T-helper 2 cell treated with Interferon-gamma antibody and Interleukin-4, amounts not matched to agents 5 μg/mL and 100 μg/mL, for 36 hours (primary cell): ENCODE data around the gene SUPT20HL1.
"Not testable (repeated sequence)": the region's sequence is repeated elsewhere in the genome, so short reads cannot be mapped to it uniquely, and the experiment has no call there.

ENCODE experiments used
- DNase-seq: peaks from one replicate; pipeline ENCODE4 v3.0.0; 2021; ENCODE audit warnings: low spot score
- H3K27ac Mint-ChIP-seq: one replicate; pipeline ENCODE4 v1.8.0; 2021; ENCODE audit warnings: mild to moderate bottlenecking, mixed read lengths
- H3K27me3 Mint-ChIP-seq: one replicate; pipeline ENCODE4 v1.8.0; 2021; ENCODE audit warnings: low read depth, mixed read lengths
- H3K36me3 Mint-ChIP-seq: one replicate; pipeline ENCODE4 v1.8.0; 2021; ENCODE audit warnings: low read depth, mixed read lengths
- H3K4me1 Mint-ChIP-seq: one replicate; pipeline ENCODE4 v1.8.0; 2021; ENCODE audit warnings: low read depth, mixed read lengths
- H3K4me3 Mint-ChIP-seq: one replicate; pipeline ENCODE4 v1.8.0; 2022; ENCODE audit warnings: mild to moderate bottlenecking, moderate library complexity, mixed read lengths
- H3K9me3 Mint-ChIP-seq: one replicate; pipeline ENCODE4 v1.8.0; 2021; ENCODE audit warnings: mixed read lengths

SUPT20HL1 gene

DNA sequence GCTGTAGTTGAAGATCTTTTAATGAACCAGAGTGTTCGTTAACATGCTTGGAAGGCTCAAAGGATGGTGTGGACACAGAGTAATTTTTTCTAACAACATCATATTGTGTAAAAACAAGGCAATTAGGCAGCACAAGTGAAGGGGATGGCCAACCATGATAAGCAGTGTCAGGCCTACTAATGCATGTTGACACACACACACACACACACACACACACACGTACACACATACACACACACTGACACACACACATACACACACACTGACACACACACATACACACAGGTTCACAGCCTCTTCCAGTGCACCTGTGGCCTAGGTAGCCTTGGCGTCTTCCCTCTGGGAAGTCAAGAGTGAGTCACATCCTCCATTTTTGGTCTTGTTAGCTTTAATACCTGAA lies at the start of gene SUPT20HL1:
TSS of gene SUPT20HL1 (plus strand) at position 368 of the 400 bp plus-strand sequence. CDS start 2,122 bp downstream, outside the sequence.
- DNase-seq, result no peak

DNA sequence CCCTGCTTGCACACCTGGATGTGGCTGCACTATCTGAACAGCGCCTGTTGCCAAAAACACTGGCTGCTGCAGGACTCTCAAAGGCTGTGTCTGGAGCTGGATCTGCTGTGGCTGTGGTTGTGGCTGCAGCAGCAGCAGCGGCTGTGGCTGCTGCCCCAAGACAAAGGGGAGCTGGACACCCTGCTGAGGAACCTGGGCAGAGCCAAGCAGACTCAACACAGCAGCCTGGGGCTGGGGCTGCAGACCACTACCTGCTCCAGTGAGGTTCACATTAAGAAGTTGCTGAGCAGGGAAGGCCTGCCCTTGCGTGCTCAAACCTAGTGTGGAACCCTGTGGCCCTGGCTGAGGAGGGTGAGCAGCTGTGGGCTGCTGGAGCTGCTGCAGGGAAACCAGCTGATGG lies 49.5 kb upstream of the SUPT20HL1 start:
- not testable (repeated sequence) for H3K36me3 Mint-ChIP-seq, H3K27ac Mint-ChIP-seq, H3K4me1 Mint-ChIP-seq, DNase-seq, H3K4me3 Mint-ChIP-seq, H3K9me3 Mint-ChIP-seq, H3K27me3 Mint-ChIP-seq

More for the DNA sequence above, at the start of gene SUPT20HL1:
- H3K9me3 Mint-ChIP-seq, result no peaks in the 10 kb centered on the region
- no peaks in the 10 kb centered on the region for H3K4me1 Mint-ChIP-seq
- H3K27ac Mint-ChIP-seq, result no peak within 1 kb of the TSS
- H3K4me3 Mint-ChIP-seq, result no peak within 1 kb of the TSS
- no peaks in the 10 kb centered on the region for H3K36me3 Mint-ChIP-seq
- no peaks in the 10 kb centered on the region for H3K27me3 Mint-ChIP-seq

DNA sequence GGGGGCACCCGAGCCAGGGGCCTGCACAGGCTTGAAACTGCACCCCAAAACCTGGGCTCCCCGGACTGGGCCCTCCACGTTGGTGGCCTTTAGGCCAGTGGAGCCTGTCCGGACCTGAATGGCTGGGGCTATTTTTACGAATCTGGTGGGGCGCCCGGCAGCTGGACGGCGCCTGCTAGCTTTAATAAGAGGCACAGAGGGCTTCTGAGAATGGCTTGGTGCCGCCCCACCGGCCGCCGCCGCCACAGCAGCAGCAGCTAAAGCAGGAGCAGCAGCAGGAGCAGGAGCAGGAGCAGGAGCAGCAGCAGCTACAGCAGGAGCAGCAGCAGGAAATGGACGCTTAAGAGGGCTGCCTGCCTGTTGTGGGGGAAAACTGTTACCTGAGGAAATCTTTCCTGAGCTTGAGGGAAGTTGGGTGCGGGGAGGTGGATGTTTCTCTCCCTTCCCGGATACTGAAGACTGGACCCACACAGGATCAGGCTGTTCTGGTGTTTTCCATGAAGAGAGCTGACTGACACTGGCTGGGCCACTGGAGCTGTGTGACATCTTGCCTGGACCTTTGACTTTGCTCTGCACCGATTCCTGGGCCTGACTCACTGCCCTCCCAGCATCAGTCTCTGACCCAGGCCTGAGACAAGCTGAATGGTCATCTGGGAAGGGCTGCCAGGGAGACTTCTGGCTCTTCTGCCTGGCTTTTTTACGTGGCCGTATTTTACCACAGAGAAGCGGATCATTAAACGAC lies 48.8 kb upstream of the SUPT20HL1 start:
- H3K27ac Mint-ChIP-seq, H3K36me3 Mint-ChIP-seq, H3K4me1 Mint-ChIP-seq, H3K27me3 Mint-ChIP-seq, H3K9me3 Mint-ChIP-seq, DNase-seq, H3K4me3 Mint-ChIP-seq: not testable (repeated sequence)

DNA sequence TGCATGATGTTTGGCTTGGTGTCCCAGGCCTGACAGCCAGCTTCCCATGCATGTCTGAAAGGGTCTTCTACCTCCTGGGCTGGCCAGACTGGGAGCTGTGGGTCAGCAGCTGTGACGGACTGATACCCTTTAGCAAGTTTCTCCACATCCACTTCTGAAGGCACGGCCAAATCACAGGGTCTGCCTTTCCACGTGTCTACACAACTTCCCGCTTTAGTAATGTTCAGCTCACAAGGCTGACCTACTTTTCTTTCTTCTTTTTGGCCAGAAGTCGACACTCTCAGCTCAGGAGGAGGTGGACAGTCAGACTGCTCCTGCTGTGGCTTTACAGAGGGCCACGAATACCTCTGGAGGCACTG lies 48.2 kb upstream of the SUPT20HL1 start:
- not testable (repeated sequence) for H3K4me3 Mint-ChIP-seq, H3K27me3 Mint-ChIP-seq

DNA sequence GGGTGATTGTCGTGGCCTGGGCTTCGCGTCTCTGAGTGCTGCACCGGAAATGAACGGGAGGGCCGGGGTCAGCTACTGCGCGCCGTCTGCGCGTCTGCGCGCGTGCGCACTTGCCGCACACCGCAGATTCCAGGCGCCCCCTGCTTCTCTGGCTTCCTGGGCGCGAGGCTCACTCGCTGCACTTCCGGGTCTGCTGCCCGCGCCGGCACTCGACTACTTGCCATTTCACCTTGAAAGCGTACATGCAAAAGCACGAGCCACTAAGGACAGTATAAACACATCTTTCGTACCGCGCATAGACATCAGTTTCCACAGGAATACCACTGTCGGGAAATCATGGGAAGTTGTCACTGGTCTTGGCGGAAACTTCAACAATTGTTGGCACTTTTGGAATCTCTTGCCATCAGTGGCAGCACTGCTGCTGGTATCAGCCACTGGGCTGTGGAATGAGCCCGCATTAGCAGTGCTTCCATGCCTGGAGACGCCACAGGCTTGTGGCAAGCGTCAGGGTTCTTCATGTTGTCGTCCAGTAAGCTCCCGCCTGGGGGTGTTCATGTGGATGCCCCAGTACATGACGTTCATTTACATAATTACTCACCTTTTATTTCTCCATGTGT lies 46.3 kb upstream of the SUPT20HL1 start, which contains the start of gene SUPT20HL2:
TSS of gene SUPT20HL2 (minus strand) at position 51 of the 617 bp plus-strand sequence. CDS start 754 bp downstream, outside the sequence.
- Mint-ChIP-seq H3K27me3 (no peaks in the 10 kb centered on the region), H3K4me1 (no peaks in the 10 kb centered on the region), H3K9me3 (no peaks in the 10 kb centered on the region), H3K4me3 (no peak within 1 kb of the TSS), H3K27ac (no peak within 1 kb of the TSS), H3K36me3 (no peaks in the 10 kb centered on the region)
- no peak for DNase-seq

More for the DNA sequence above, 48.2 kb upstream of the SUPT20HL1 start:
- not testable (repeated sequence) for H3K36me3 Mint-ChIP-seq, DNase-seq, H3K27ac Mint-ChIP-seq, H3K9me3 Mint-ChIP-seq, H3K4me1 Mint-ChIP-seq

DNA sequence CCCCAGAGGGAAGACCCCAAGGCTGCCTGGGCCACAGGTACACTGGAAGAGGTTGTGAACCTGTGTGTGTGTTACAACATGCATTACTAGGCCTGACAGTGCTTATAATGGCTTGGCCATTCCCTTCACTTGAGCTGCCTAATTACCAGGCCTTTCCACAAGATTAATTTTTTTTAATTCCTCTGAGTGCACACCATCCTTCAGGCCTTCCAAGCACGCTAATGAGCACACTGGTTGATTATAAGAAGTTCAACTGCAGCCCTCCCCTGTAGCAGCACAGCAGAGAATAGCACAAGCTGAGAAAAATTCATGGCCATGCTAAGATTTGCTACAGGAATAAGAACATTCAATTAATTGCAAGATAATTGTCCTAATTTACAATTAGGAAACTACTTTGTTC lies 44.3 kb upstream of the SUPT20HL1 start:
- Mint-ChIP-seq H3K36me3 (no peaks in the 10 kb centered on the region), H3K27me3 (no peaks in the 10 kb centered on the region), H3K4me3 (no peak overlapping the region), H3K4me1 (no peaks in the 10 kb centered on the region), H3K27ac (no peak overlapping the region), H3K9me3 (no peaks in the 10 kb centered on the region)
- no peak for DNase-seq

DNA sequence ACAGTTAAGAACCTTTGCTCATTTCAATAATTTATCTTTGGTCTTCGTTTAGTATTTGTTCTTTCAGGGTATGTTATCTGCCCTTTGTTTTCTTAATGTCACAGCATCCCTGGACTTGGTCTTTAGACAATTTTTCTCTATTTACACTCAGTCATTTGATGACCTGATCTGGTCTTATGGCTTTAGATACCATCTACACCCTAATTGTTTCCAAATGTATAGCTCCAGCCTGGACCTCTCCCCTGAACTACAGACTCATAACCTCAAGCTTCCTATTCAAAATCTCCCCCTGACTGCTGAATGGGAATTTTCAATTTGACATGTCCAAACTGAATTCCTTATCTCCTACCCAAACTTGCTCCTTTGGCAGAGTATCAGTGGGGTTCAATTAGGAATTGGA lies 42.9 kb upstream of the SUPT20HL1 start:
- H3K4me1 Mint-ChIP-seq, result no peaks in the 10 kb centered on the region
- no peak for DNase-seq
- no peak overlapping the region for H3K4me3 Mint-ChIP-seq
- no peaks in the 10 kb centered on the region for H3K36me3 Mint-ChIP-seq
- H3K9me3 Mint-ChIP-seq, result no peaks in the 10 kb centered on the region
- H3K27ac Mint-ChIP-seq, result no peak overlapping the region
- no peaks in the 10 kb centered on the region for H3K27me3 Mint-ChIP-seq

DNA sequence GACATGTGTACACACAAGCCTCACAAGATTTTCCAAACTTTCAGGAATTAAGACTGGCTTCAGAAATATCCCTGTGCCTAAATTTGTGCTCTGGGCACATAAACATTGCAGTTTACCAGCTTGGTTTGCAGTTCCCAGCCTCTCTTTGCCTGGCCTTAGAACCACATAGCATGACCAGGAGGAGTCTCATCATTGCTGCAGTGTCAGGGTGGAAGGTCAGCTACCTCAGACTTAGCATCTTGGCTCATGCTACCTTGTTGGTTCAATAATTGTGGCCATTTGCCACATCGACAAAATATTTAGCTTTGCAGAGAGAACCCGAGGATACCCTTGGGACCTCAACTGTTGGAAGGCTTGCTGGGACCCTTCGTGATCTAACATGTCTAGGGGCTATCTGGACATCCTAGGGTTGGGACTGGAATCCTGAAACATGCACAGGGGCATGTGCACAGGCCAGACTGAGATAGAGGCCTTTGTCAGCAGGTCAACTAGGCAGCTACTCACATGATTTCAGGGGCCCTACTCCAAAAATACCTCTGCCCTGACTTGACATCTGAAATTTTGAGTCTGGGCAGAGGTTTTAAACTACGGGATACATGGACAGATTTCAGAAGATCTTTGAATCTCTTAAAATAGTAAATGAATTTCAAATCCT lies 38.6 kb upstream of the SUPT20HL1 start:
- no peak for DNase-seq
- Mint-ChIP-seq H3K27ac (no peak overlapping the region), H3K4me1 (no peaks in the 10 kb centered on the region), H3K27me3 (peaks cover 5% of the 10 kb centered on the region), H3K9me3 (no peaks in the 10 kb centered on the region), H3K36me3 (no peaks in the 10 kb centered on the region), H3K4me3 (no peak overlapping the region)

DNA sequence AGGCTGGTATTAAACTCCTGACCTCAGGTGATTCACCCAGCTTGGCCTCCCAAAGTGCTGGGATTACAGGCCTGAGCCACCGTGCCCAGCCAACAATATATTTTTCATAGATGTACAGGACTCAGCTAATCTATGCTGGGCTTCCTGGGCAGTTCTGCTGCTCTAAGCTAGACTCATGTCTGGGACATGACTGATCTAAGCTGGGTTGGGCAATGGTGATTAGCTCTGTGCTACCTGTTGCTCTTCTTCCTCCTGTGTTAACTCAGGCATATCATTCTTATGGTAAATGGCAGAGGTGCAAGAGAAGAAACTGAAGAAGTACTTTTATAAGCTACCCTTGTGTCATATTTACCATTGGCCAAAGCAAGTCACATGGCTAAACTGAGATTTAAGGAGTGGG lies 35.2 kb upstream of the SUPT20HL1 start:
- H3K9me3 Mint-ChIP-seq, result no peaks in the 10 kb centered on the region
- H3K36me3 Mint-ChIP-seq, result no peaks in the 10 kb centered on the region
- no peak overlapping the region for H3K4me3 Mint-ChIP-seq
- DNase-seq, result no peak
- peaks cover 8% of the 10 kb centered on the region for H3K27me3 Mint-ChIP-seq
- H3K27ac Mint-ChIP-seq, result no peak overlapping the region
- H3K4me1 Mint-ChIP-seq, result no peaks in the 10 kb centered on the region

DNA sequence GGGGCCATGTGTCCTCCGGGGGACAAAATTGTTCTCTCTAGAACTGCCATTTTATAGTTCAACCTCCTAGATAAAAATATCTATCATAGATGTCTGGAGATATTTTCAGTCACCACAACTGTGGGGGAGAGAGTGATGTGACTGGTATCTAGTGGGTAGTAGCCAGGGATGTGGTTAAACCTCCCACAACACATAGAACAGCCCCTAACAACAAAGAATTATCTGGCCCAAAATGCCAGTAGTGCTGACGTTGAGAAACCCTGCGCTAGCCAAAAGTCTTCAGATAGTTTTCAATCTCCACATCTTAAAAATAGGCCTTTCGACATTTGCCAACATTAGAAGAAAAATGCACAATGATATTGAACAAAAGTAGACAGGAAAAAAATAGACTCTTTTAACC lies 27.6 kb upstream of the SUPT20HL1 start:
- DNase-seq, result no peak
- H3K4me3 Mint-ChIP-seq, result no peak overlapping the region
- H3K36me3 Mint-ChIP-seq, result no peaks in the 10 kb centered on the region
- no peaks in the 10 kb centered on the region for H3K27me3 Mint-ChIP-seq
- H3K27ac Mint-ChIP-seq, result no peak overlapping the region
- H3K4me1 Mint-ChIP-seq, result no peaks in the 10 kb centered on the region
- no peaks in the 10 kb centered on the region for H3K9me3 Mint-ChIP-seq

DNA sequence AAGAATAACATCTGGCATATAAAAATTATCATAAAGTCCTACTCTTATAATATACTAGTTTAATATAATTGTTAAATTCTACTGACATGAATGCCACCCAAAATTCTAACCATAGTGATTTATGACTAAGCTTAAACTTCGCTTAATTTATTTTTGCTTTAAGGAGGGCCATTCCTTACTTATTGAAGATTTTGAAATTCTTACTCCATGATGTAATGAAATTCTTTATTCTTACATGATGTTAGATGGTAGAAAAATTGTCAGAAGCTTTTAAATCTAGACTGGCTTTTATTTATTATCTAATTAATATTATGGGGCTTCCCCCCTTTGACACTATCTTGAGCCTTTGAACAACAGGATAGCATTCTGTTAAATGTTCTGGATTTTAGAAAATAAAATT lies 27.1 kb upstream of the SUPT20HL1 start:
- Mint-ChIP-seq H3K27ac (no peak overlapping the region), H3K27me3 (no peaks in the 10 kb centered on the region), H3K36me3 (no peaks in the 10 kb centered on the region), H3K9me3 (no peaks in the 10 kb centered on the region), H3K4me3 (no peak overlapping the region), H3K4me1 (no peaks in the 10 kb centered on the region)
- no peak for DNase-seq

DNA sequence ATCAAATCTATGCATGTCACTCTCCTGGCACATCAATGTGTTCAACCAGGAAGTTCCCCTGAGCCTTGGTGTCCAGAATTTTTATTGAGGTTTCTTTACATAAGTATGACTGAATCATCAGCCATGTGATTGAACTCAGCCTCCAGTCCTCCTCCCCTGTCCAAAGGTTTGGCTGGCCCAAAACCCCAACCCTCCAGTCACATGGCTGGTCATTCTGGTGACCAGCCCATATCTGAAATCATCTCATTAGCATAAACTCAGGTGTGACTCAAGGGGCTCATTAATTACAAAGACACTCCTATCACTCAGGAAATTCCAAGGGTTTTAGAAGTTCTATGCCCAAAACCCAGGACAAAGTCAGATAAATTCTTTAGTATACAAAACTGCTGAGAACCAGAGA lies 26.0 kb upstream of the SUPT20HL1 start:
- Mint-ChIP-seq H3K4me3 (no peak overlapping the region), H3K27me3 (no peaks in the 10 kb centered on the region), H3K4me1 (no peaks in the 10 kb centered on the region), H3K36me3 (no peaks in the 10 kb centered on the region), H3K9me3 (no peaks in the 10 kb centered on the region), H3K27ac (no peak overlapping the region)
- no peak for DNase-seq

DNA sequence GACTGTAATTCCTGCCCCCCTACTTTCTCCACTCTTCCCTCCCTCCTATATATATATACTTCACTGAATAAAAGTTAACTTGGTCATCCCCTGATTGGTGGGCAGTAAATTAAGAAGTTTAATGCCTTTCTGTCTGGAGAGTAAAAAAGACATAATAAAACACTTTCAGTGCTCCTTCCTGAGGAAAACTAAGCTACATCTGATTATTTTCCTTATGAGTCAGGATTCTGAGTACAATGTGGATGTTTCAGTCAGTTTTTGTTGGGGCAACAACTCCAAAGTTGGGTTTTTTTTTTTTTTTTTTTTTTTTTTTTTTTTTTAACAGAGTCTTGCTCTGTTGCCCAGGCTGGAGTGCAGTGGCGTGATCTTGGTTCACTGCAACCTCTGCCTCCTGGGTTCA lies 24.6 kb upstream of the SUPT20HL1 start:
- Mint-ChIP-seq H3K9me3 (no peaks in the 10 kb centered on the region), H3K27ac (no peak overlapping the region), H3K4me1 (no peaks in the 10 kb centered on the region), H3K36me3 (no peaks in the 10 kb centered on the region), H3K27me3 (no peaks in the 10 kb centered on the region), H3K4me3 (no peak overlapping the region)
- no peak for DNase-seq

DNA sequence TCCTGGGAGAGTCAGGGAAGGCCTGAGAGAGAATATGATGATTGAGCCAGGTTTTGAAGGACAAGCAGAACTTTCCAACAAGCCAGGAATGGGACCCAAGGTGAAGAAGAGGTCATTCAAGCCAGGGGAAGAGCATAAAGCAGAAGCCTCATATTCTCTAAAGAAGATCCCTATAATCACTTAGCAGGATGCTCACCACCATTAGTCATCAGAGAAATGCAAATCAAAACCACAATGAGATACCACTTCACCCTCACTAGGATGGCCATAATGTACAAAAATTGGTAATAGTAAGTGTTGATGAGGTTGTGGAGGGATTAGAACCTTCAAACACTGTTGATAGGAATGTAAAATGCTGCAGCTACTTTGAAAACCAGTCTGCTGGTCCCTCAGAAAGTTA lies 20.5 kb upstream of the SUPT20HL1 start:
- H3K4me1 Mint-ChIP-seq, result peaks cover 1% of the 10 kb centered on the region
- no peaks in the 10 kb centered on the region for H3K9me3 Mint-ChIP-seq
- DNase-seq, result no peak
- H3K4me3 Mint-ChIP-seq, result no peak overlapping the region
- H3K36me3 Mint-ChIP-seq, result no peaks in the 10 kb centered on the region
- no peaks in the 10 kb centered on the region for H3K27me3 Mint-ChIP-seq
- no peak overlapping the region for H3K27ac Mint-ChIP-seq
